Spleen (tissue), 7 donors: ENCODE measurements around the gene NRL.

Source experiments
- POLR2A ChIP-seq, 3 donors: fragments of 450-650 bp; IDR thresholded peaks; one replicate each; pipeline ENCODE4 v1.5.1; 2017; ENCODE audit warnings: antibody characterized with exemption in 3 of 3, mild to moderate bottlenecking in 1 of 3
- POLR2AphosphoS5 ChIP-seq, 3 donors: sonication (generic); formaldehyde crosslinking; IDR thresholded peaks; one replicate each; pipeline ENCODE4 v1.5.1; 2017; ENCODE audit warnings: antibody characterized with exemption in 3 of 3
- TF ChIP-seq, protein P1 (sequence below), 11 experiments: fragments of 200-600 bp in 7 of 11; fragments of 450-650 bp in 4 of 11; sonication (generic) in 4 of 11; IDR thresholded peaks in 8 of 11; conservative IDR thresholded peaks in 3 of 11; 1 replicate in 7 of 11; 2 replicates in 4 of 11; pipeline versions ENCODE4 v1.4.0 to v1.8.0; 2016 to 2021; ENCODE audit warnings: antibody characterized with exemption in 11 of 11, inconsistent platforms in 4 of 11, mild to moderate bottlenecking in 1 of 11
- donor health status: DM: no; HTN: no; CAD: no; lungs with moderate emphysema.
- donor health status: DM: no; HTN: no; CAD: no.
- donor health status: DM: no; HTN: no; CAD: no.

DNA sequence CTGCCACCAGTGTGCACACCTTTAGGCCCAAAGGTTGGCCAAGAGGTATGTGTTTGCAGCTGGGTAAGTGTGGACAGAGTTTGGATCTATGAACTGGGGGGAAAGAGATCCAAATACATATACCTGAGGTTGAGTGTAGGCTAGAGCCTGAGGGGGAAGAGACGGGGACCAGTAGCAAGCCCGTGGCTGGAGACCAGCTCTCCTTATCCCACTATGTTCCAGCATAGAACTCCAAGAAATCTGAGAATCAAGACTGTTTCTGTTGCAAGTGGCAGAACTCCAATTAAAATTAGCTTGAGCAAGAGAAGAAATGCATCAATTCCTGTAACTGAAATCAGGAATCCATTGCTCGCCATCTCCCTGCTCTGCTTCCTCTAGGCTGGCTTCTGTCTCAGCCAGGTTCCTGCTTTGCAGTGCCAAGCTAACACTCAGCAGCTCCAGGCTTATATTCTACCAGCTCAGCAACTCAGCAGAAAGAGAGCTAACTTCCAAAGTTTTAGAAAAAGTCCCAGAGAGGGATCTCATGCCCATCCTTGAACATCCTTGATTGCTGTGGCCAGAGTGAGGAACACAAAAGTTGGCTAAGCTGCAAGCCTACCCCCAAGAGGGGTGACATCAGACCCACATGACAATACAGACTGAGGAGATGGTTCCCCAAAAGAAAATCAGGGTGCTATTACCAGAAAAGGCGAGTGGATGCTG, 22.1 kb downstream of the NRL start:
- TF ChIP-seq, protein P1, sequence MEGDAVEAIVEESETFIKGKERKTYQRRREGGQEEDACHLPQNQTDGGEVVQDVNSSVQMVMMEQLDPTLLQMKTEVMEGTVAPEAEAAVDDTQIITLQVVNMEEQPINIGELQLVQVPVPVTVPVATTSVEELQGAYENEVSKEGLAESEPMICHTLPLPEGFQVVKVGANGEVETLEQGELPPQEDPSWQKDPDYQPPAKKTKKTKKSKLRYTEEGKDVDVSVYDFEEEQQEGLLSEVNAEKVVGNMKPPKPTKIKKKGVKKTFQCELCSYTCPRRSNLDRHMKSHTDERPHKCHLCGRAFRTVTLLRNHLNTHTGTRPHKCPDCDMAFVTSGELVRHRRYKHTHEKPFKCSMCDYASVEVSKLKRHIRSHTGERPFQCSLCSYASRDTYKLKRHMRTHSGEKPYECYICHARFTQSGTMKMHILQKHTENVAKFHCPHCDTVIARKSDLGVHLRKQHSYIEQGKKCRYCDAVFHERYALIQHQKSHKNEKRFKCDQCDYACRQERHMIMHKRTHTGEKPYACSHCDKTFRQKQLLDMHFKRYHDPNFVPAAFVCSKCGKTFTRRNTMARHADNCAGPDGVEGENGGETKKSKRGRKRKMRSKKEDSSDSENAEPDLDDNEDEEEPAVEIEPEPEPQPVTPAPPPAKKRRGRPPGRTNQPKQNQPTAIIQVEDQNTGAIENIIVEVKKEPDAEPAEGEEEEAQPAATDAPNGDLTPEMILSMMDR (IDR thresholded peaks at IDR 0.05 in 8 of 11, conservative IDR thresholded peaks at IDR 0.05 in 3 of 11) = no peak
- TF ChIP-seq POLR2AphosphoS5 (IDR thresholded peaks at IDR 0.05) = no peak
- no peak for TF ChIP-seq POLR2A (IDR thresholded peaks at IDR 0.05)
